ENCODE data around the gene ATP4B. TPM values are rescaled to one million over a fixed set of nuclear protein-coding genes. Genes with fewer than 3 reads are reported as not detected.
"Not testable (repeated sequence)": the region's sequence is repeated elsewhere in the genome, so short reads cannot be mapped to it uniquely, and the experiment has no call there.

ATP4B gene
- total RNA-seq, 1 experiment from 2014 or later: not detected

DNA sequence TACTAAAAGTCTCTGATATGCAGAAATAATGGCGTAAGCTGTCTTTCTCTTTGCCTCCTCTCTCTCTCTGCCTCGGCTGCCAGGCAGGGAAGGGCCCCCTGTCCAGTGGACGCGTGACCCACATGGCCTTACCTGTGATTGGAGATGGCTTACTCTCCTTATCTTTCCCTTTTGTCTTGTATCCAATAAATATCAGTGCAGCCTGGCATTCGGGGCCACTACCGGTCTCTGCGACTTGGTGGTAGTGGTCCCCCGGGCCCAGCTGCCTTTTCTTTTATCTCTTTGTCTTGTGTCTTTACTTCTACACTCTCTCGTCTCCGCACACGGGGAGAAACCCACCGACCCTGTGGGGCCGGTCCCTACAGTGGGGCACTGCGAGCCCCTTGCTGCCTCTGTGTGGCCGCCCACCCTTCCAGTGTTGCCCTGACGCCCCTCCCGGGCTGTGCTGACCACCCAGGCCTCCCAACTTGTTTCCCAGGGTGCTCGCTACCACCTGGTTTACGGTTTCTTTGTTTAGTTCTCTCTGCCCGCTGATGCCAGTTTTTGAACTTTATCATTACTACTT is 35.9 kb downstream of the ATP4B start:
- H3K9me3 ChIP-seq (replicated peaks); H3K4me3 ChIP-seq; DNase-seq (ENCODE audit: low read depth in 1 of 2, low spot score in 2 of 2); H3K27me3 ChIP-seq (replicated peaks); H3K27ac ChIP-seq: not testable (repeated sequence)
- Histone ChIP-seq H3K4me1 (replicated peaks) (peaks cover 12% of the 10 kb centered on the region), H3K36me3 (peaks cover 64% of the 10 kb centered on the region)

DNA sequence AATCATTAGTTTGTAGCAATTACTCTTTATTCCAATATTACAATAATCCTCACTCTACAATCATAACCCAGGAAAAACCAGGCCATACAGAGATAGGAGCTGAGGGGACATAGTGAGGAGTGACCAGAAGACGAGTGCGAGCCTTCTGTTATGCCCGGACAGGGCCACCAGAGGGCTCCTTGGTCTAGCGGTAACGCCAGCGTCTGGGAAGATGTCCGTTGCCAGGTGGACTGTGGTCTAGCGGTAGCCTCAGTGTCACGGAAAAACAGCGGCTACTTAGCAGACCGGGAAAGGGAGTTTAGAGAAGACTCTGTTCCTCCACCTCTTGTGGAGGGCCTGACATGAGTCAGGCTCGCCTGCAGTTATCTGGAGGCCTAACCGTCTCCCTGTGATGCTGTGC is 36.5 kb downstream of the ATP4B start:
- not testable (repeated sequence) for H3K4me1 ChIP-seq (replicated peaks); H3K27me3 ChIP-seq (replicated peaks); H3K27ac ChIP-seq; H3K4me3 ChIP-seq; H3K9me3 ChIP-seq (replicated peaks)
- peak; percentile 65 to 82 for DNase-seq (ENCODE audit: low read depth in 1 of 2, low spot score in 2 of 2)
- peaks cover 63% of the 10 kb centered on the region for H3K36me3 ChIP-seq

DNA sequence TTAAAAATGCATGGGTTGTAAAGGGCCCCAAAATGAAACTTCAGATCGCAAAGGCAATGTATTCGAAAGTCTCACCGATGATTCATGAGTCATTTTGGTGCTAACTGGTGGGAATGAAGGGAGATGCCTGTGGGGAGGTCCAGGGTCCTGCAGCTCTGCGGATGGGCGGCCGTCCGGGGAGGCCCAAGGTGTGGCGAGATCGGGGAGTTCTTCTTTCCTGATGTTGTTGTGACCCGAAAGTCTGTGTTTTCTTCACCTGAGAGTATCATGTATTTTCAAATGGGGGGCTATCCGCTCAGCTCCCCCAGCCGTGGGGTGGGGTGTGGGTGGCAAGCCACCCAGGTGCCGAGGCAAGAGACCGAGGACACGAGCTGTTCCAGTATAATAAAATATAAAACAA is 37.0 kb downstream of the ATP4B start:
- DNase-seq (ENCODE audit: low read depth in 1 of 2, low spot score in 2 of 2): no peak
- Histone ChIP-seq H3K4me3 (no peak overlapping the region), H3K4me1 (replicated peaks) (peaks cover 2% of the 10 kb centered on the region), H3K27ac (no peak overlapping the region), H3K27me3 (replicated peaks) (no peaks in the 10 kb centered on the region), H3K36me3 (peaks cover 66% of the 10 kb centered on the region), H3K9me3 (replicated peaks) (no peaks in the 10 kb centered on the region)

DNA sequence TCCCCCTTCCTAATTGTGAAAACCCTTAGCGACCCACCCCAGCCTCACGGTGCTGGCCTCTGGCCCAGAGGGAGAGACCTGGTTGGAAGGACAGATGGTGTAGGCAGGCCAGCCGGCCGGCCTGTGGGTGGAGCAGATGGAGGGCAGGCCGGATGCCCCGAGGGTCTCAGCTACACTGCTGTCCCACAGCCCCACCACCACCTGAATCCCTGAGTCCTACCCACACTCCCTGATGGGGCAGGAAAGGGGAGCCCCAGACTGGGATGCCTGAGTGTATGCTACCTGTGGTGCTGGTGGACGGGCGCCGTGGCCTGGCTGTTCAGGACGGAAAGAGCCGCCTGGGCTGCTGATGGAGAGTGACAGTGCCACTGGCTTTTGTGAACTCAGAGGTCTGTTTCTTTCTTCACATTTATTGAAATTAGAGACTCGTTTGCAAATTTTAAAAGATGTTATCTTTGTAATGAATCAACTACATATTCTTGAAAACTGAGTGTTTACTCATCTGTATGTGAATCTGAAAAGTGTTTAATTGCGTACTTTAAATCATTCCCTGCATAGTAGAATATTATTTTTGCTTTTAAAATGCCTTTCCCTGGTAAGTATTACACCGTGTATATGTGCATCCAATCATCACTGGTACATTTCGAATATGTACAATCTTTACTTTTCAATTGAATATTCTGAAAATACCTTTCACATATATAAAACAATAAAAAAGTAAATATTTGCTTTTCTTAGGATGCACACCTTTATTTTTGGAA is 37.8 kb downstream of the ATP4B start:
- Histone ChIP-seq H3K27ac (no peak overlapping the region), H3K36me3 (peaks cover 74% of the 10 kb centered on the region), H3K4me1 (replicated peaks) (no peaks in the 10 kb centered on the region)

DNA sequence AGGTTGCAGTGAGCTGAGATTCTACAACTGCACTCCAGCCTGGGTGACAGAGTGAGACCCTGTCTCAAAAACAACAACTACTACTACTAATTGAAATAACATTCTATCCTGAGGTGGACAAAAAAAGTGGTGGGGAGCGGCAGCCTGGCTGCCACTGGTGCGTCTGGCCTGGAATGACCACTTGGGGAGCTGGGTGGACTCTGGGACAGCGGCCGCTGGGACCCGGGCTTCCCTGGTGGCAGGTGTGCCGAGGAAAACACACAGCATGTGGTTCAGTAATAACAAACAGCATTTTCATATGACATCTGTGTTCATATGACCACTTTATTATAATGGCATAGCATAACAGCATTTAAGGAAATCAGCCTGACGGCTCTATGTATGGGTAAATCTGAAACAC is 39.5 kb downstream of the ATP4B start:
- Histone ChIP-seq H3K36me3 (peaks cover 83% of the 10 kb centered on the region), H3K4me1 (replicated peaks) (no peaks in the 10 kb centered on the region), H3K27ac (no peak overlapping the region), H3K4me3 (no peak overlapping the region), H3K9me3 (replicated peaks) (no peaks in the 10 kb centered on the region), H3K27me3 (replicated peaks) (no peaks in the 10 kb centered on the region)
- DNase-seq (ENCODE audit: low read depth in 1 of 2, low spot score in 2 of 2): no peak

More for the DNA sequence above, 37.8 kb downstream of the ATP4B start:
- H3K9me3 ChIP-seq (replicated peaks): no peaks in the 10 kb centered on the region
- no peak for DNase-seq (ENCODE audit: low read depth in 1 of 2, low spot score in 2 of 2)
- H3K27me3 ChIP-seq (replicated peaks): no peaks in the 10 kb centered on the region
- H3K4me3 ChIP-seq: no peak overlapping the region

DNA sequence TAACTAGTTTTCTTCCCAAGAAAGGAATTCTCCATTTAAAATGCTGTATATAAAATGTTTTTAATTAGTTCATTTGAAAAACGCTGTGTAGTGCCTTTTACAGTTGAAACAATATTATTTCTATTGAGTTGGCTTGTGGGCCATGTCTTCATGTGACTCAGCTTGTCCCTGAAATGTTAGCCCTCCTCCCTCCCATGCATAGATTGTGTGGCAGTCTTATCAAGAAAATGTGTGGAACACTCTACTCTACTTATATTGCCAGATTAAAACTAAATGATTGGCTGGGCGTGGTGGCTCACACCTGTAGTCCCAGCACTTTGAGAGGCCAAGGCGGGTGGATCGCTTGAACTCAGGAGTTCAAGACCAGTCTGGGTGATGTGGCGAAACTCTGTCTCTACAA is 40.0 kb downstream of the ATP4B start:
- no peaks in the 10 kb centered on the region for H3K27me3 ChIP-seq (replicated peaks)
- no peaks in the 10 kb centered on the region for H3K4me1 ChIP-seq (replicated peaks)
- no peak overlapping the region for H3K4me3 ChIP-seq
- no peak for DNase-seq (ENCODE audit: low read depth in 1 of 2, low spot score in 2 of 2)
- no peaks in the 10 kb centered on the region for H3K9me3 ChIP-seq (replicated peaks)
- H3K27ac ChIP-seq: no peak overlapping the region
- H3K36me3 ChIP-seq: peaks cover 83% of the 10 kb centered on the region

DNA sequence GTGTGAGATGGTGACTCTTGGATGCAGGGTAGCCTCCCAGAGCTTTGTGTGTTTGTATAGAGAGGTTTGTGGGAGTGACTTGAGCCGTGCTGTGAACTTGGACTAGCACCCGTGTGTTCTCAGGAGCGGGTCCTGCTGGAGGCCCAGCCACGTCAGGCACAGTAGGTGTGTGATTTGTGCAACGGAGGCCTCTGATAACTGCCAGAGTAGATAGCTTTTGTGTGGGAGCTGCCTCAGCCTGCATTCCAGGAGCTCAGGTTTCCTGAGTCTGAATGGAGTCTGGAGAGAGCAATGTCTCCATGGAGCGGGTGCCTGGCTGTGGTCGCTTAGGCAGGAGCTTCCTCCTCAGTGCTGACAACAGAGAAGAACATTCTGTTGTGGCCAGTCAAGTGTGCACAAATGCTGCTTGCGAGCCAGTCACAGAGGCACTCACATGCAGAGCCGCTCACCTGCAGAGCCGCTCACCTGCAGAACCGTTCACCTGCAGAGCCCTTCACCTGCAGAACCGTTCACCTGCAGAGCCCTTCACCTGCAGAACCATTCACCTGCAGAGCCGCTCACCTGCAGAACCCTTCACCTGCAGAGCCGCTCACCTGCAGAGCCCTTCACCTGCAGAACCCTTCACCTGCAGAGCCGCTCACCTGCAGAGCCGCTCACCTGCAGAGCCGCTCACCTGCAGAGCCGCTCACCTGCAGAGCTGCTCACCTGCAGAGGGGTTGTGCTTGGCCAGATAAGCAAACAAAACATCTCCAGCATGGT is 40.8 kb downstream of the ATP4B start:
- Histone ChIP-seq H3K4me3 (no peak overlapping the region), H3K36me3 (peaks cover 83% of the 10 kb centered on the region), H3K4me1 (replicated peaks) (no peaks in the 10 kb centered on the region), H3K27ac (no peak overlapping the region), H3K27me3 (replicated peaks) (no peaks in the 10 kb centered on the region), H3K9me3 (replicated peaks) (no peaks in the 10 kb centered on the region)
- no peak for DNase-seq (ENCODE audit: low read depth in 1 of 2, low spot score in 2 of 2)

DNA sequence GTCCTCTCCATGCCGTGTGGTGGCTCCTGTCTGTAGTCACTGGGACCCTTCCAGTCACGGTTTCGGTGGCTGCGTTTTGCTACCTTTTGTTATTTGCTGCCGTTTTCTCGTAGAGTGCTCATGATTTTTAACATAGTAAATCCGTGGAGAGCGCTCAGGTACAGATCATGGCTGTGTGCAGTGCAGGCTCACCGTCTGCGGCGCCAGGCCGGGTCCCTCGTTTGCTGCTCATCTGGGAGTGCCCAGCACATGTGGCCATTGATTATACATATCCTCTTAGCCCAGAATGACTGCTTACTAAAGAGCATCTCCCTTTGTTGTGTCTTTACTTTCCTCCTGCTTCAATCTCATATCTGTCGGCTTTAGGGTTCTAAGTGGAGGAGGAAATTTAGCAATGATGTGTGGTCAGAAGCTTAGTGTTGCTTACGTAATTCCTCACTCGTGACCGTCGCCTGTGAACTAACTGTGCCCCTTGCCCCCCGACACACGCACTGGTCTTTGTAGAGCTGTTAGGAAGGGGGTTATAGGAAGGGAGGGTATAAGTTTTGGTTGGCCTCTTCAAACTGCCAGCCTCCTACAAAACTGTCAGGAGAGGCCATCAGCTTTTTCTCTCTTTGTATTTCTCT is 41.6 kb downstream of the ATP4B start:
- Histone ChIP-seq H3K36me3 (peaks cover 84% of the 10 kb centered on the region), H3K27ac (no peak overlapping the region)
- no peak for DNase-seq (ENCODE audit: low read depth in 1 of 2, low spot score in 2 of 2)

DNA sequence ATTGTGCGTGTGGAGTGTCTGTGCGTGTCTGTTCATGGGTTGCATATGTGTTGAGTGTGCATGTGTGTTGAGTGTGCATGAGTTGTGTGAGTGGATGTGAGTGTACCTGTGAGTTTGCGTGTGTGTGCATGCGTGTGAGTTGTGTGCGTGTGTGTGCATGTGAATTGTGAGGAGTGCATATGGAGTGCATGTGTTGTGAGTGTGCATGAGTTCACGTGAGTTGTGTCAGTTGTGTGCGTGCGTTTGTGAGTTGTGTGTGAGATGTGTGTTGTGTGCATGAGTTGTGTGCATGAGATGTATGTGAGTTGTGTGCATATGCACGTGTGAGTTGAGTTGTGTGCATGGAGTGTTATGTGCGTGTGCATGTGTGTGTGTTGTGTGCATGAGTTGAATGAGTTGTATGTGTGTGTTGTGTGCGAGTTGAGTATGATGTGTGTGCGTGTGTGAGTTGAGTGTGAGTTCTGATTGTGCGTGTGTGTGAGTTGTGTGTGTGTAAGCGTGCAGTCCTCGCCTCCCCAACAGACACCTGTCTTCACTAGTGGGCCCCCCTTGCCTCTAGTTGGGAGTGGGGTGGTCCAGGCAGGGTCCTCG is 44.1 kb downstream of the ATP4B start:
- DNase-seq (ENCODE audit: low read depth in 1 of 2, low spot score in 2 of 2): no peak
- H3K27ac ChIP-seq: no peak overlapping the region
- no peak overlapping the region for H3K4me3 ChIP-seq
- H3K4me1 ChIP-seq (replicated peaks): no peaks in the 10 kb centered on the region
- no peaks in the 10 kb centered on the region for H3K27me3 ChIP-seq (replicated peaks)
- H3K9me3 ChIP-seq (replicated peaks): no peaks in the 10 kb centered on the region
- peaks cover 98% of the 10 kb centered on the region for H3K36me3 ChIP-seq

More for the DNA sequence above, 41.6 kb downstream of the ATP4B start:
- H3K9me3 ChIP-seq (replicated peaks): no peaks in the 10 kb centered on the region
- H3K4me3 ChIP-seq: no peak overlapping the region
- H3K4me1 ChIP-seq (replicated peaks): no peaks in the 10 kb centered on the region
- no peaks in the 10 kb centered on the region for H3K27me3 ChIP-seq (replicated peaks)

DNA sequence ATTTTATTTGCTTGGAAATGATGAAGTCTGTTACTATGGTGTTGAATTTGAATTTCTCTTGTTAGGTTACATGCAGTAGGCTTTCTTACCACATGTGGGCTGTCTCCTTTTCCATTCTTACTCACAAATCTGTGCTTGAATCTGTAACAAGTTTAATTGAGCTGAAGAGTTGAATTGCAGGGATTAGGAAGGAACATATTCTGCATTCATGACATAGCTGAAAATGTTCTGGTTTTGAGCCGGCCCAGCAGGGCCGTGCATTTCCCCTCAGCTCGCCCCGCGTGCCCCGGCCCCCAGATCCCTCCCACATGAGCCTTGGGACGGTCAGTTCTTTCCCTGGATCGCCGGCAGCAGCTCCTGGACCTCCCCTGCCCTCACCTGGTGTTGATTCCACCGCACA is 45.4 kb downstream of the ATP4B start:
- no peak for DNase-seq (ENCODE audit: low read depth in 1 of 2, low spot score in 2 of 2)
- no peak overlapping the region for H3K4me3 ChIP-seq
- H3K4me1 ChIP-seq (replicated peaks): no peaks in the 10 kb centered on the region
- no peaks in the 10 kb centered on the region for H3K27me3 ChIP-seq (replicated peaks)
- H3K36me3 ChIP-seq: peaks cover 98% of the 10 kb centered on the region
- no peak overlapping the region for H3K27ac ChIP-seq
- no peaks in the 10 kb centered on the region for H3K9me3 ChIP-seq (replicated peaks)

DNA sequence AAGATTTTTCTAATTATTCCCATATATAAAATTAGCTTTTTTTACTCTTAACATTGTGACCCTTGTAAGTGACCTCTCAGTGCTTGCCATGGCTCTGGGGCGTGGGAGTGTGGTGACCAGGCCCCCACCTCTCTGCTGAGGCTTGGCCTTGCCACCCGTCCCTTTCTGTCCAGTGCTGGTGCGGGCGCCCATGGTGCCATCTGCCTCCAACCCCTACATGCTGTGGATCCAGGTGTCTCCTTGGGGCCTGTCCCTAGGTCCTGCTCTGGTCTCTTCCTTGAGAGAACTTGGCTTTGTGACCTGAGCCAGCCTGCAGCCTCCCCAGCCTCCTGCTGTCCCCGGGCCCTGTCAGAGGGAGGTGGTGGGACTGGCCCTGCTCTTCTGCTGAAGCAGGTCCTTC is 46.0 kb downstream of the ATP4B start:
- no peak overlapping the region for H3K27ac ChIP-seq
- no peak for DNase-seq (ENCODE audit: low read depth in 1 of 2, low spot score in 2 of 2)
- H3K4me1 ChIP-seq (replicated peaks): no peaks in the 10 kb centered on the region
- peaks cover 98% of the 10 kb centered on the region for H3K36me3 ChIP-seq
- no peak overlapping the region for H3K4me3 ChIP-seq
- no peaks in the 10 kb centered on the region for H3K9me3 ChIP-seq (replicated peaks)
- H3K27me3 ChIP-seq (replicated peaks): no peaks in the 10 kb centered on the region

DNA sequence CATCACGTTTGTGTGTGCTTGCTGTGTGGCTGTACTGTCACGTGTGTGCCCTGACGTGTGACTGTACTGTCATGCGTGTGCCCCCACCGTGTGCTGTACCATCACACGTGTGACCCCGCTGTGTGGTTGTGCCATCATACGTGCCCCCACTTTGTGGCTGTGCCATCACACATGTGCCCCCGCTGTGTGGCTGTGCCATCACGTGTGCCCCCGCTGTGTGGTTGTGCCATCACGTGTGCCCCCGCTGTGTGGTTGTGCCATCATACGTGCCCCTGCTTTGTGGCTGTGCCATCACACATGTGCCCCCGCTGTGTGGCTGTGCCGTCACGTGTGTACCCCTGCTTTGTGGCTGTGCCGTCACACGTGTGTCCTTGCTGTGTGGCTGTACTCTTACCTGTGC is 47.7 kb downstream of the ATP4B start:
- Histone ChIP-seq H3K27ac (no peak overlapping the region), H3K4me1 (replicated peaks) (no peaks in the 10 kb centered on the region), H3K36me3 (peaks cover 97% of the 10 kb centered on the region), H3K9me3 (replicated peaks) (no peaks in the 10 kb centered on the region), H3K4me3 (no peak overlapping the region), H3K27me3 (replicated peaks) (no peaks in the 10 kb centered on the region)
- no peak for DNase-seq (ENCODE audit: low read depth in 1 of 2, low spot score in 2 of 2)

DNA sequence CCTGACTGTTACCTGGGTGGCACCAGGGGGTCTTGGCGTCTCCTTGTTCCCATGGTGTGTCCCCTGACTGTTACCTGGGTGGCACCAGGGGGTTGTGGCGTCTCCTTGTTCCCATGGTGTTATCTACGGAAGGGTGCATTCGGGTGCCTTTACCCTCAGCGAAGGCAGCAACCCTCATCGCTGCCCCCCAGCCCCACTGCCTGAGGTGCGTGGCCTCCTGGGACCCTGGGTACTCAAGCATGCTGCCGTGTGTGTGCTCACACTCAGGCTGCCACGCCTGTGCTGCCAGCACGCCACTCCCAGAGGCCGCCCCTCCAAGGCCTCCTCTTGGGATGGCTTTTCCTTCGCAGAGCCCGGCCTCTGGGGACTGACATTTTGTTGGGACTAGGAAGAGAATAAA is 48.4 kb downstream of the ATP4B start:
- Histone ChIP-seq H3K4me3 (no peak overlapping the region), H3K27ac (no peak overlapping the region), H3K27me3 (replicated peaks) (no peaks in the 10 kb centered on the region), H3K4me1 (replicated peaks) (no peaks in the 10 kb centered on the region), H3K36me3 (peaks cover 97% of the 10 kb centered on the region), H3K9me3 (replicated peaks) (no peaks in the 10 kb centered on the region)
- no peak for DNase-seq (ENCODE audit: low read depth in 1 of 2, low spot score in 2 of 2)

Measured in SJSA1 (cell line).